ENCODE measurements around the gene OLAH.

- no peak for TF ChIP-seq MAX (IDR thresholded peaks at IDR 0.05)
- TF ChIP-seq, protein P1, sequence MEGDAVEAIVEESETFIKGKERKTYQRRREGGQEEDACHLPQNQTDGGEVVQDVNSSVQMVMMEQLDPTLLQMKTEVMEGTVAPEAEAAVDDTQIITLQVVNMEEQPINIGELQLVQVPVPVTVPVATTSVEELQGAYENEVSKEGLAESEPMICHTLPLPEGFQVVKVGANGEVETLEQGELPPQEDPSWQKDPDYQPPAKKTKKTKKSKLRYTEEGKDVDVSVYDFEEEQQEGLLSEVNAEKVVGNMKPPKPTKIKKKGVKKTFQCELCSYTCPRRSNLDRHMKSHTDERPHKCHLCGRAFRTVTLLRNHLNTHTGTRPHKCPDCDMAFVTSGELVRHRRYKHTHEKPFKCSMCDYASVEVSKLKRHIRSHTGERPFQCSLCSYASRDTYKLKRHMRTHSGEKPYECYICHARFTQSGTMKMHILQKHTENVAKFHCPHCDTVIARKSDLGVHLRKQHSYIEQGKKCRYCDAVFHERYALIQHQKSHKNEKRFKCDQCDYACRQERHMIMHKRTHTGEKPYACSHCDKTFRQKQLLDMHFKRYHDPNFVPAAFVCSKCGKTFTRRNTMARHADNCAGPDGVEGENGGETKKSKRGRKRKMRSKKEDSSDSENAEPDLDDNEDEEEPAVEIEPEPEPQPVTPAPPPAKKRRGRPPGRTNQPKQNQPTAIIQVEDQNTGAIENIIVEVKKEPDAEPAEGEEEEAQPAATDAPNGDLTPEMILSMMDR (IDR thresholded peaks at IDR 0.05; ENCODE audit: low read depth, low read length, missing input control): no peak
- no peak for TF ChIP-seq SP1 (IDR thresholded peaks at IDR 0.05)
- TF ChIP-seq RAD21 (IDR thresholded peaks at IDR 0.05): no peak
- no peak for TF ChIP-seq EGR1 (IDR thresholded peaks at IDR 0.05; ENCODE audit: low read depth in 2 of 2)
- TF ChIP-seq YY1 (IDR thresholded peaks at IDR 0.05): no peak
- no peak for TF ChIP-seq TAF1 (conservative IDR thresholded peaks at IDR 0.05)
- TF ChIP-seq, protein P2, sequence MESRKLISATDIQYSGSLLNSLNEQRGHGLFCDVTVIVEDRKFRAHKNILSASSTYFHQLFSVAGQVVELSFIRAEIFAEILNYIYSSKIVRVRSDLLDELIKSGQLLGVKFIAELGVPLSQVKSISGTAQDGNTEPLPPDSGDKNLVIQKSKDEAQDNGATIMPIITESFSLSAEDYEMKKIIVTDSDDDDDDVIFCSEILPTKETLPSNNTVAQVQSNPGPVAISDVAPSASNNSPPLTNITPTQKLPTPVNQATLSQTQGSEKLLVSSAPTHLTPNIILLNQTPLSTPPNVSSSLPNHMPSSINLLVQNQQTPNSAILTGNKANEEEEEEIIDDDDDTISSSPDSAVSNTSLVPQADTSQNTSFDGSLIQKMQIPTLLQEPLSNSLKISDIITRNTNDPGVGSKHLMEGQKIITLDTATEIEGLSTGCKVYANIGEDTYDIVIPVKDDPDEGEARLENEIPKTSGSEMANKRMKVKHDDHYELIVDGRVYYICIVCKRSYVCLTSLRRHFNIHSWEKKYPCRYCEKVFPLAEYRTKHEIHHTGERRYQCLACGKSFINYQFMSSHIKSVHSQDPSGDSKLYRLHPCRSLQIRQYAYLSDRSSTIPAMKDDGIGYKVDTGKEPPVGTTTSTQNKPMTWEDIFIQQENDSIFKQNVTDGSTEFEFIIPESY (IDR thresholded peaks at IDR 0.05): no peak
- TF ChIP-seq, protein P3, sequence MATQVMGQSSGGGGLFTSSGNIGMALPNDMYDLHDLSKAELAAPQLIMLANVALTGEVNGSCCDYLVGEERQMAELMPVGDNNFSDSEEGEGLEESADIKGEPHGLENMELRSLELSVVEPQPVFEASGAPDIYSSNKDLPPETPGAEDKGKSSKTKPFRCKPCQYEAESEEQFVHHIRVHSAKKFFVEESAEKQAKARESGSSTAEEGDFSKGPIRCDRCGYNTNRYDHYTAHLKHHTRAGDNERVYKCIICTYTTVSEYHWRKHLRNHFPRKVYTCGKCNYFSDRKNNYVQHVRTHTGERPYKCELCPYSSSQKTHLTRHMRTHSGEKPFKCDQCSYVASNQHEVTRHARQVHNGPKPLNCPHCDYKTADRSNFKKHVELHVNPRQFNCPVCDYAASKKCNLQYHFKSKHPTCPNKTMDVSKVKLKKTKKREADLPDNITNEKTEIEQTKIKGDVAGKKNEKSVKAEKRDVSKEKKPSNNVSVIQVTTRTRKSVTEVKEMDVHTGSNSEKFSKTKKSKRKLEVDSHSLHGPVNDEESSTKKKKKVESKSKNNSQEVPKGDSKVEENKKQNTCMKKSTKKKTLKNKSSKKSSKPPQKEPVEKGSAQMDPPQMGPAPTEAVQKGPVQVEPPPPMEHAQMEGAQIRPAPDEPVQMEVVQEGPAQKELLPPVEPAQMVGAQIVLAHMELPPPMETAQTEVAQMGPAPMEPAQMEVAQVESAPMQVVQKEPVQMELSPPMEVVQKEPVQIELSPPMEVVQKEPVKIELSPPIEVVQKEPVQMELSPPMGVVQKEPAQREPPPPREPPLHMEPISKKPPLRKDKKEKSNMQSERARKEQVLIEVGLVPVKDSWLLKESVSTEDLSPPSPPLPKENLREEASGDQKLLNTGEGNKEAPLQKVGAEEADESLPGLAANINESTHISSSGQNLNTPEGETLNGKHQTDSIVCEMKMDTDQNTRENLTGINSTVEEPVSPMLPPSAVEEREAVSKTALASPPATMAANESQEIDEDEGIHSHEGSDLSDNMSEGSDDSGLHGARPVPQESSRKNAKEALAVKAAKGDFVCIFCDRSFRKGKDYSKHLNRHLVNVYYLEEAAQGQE (IDR thresholded peaks at IDR 0.05): no peak
- no peak for TF ChIP-seq RXRA (IDR thresholded peaks at IDR 0.05)
These were observed 2.9 kb downstream of the OLAH start for GRCh38 chr10:15046626-15047025.
